Gastroesophageal sphincter (tissue), 4 donors: ENCODE data around the gene MSX1. TPM values are rescaled to one million over a fixed set of nuclear protein-coding genes. Genes with fewer than 3 reads are reported as not detected.

ENCODE experiments used
- ATAC-seq: fragments of 150-250 bp; one replicate; pipeline ENCODE4 v1.9.1; 2016; ENCODE audit warnings: mild to moderate bottlenecking, moderate library complexity
- H3K27ac ChIP-seq, 4 donors: fragments of 200-600 bp; sonication (generic) in 3 of 4; 1 replicate in 3 of 4; 2 replicates in 1 of 4; pipeline ENCODE4 v1.5.1; 2016 to 2019
- H3K27me3 ChIP-seq: fragments of 200-600 bp; sonication (generic); one replicate; pipeline ENCODE4 v1.5.1; 2019
- H3K36me3 ChIP-seq, 2 donors: fragments of 200-600 bp; sonication (generic); one replicate each; pipeline ENCODE4 v1.5.1; 2019; ENCODE audit warnings: control low read depth in 1 of 2
- H3K4me1 ChIP-seq, 3 donors: fragments of 200-600 bp; sonication (generic); 1 replicate in 2 of 3; 2 replicates in 1 of 3; pipeline ENCODE4 v1.5.1; 2016 to 2019; ENCODE audit warnings: control low read depth in 2 of 3
- H3K4me3 ChIP-seq, 2 donors: fragments of 200-600 bp; sonication (generic); one replicate each; pipeline ENCODE4 v1.5.1; 2019; ENCODE audit warnings: mild to moderate bottlenecking in 1 of 2, moderate library complexity in 1 of 2
- H3K9me3 ChIP-seq, 3 donors: fragments of 200-600 bp; sonication (generic); one replicate each; pipeline ENCODE4 v1.5.1; 2017 to 2019; ENCODE audit warnings: control low read depth in 2 of 3
- CTCF ChIP-seq, 4 experiments: fragments of 200-600 bp in 2 of 4; fragments of 450-650 bp in 2 of 4; sonication (generic) in 1 of 4; IDR thresholded peaks; one replicate each; pipeline ENCODE4 v1.5.1; 2017 to 2019; ENCODE audit warnings: antibody characterized with exemption in 4 of 4, mild to moderate bottlenecking in 2 of 4, moderate library complexity in 2 of 4
- EP300 ChIP-seq: sonication (generic); formaldehyde crosslinking; IDR thresholded peaks from one replicate; pipeline ENCODE4 v1.6.1; 2017; ENCODE audit warnings: antibody characterized with exemption, mild to moderate bottlenecking
- POLR2A ChIP-seq, 2 donors: fragments of 450-650 bp; IDR thresholded peaks; one replicate each; pipeline ENCODE4 v1.6.1; 2017; ENCODE audit warnings: antibody characterized with exemption in 2 of 2, mild to moderate bottlenecking in 2 of 2, moderate library complexity in 1 of 2
- POLR2AphosphoS5 ChIP-seq: sonication (generic); formaldehyde crosslinking; IDR thresholded peaks from one replicate; pipeline ENCODE4 v1.6.1; 2017; ENCODE audit warnings: antibody characterized with exemption
- WGBS, 2 donors: methylation state at CpG; one replicate each; pipeline ENCODE4 v1.1.5; 2018; ENCODE audit warnings: low coverage in 1 of 2; 5-methylcytosine and 5-hydroxymethylcytosine counted together
- total RNA-seq, 4 donors: library from RNA; depleted of rRNA; stranded (reverse); fragments of >200 nt; gene quantifications; one replicate each; pipeline ENCODE4 v1.1.0, GENCODE V29; 2016

MSX1 gene
- total RNA-seq: 1 to 10 TPM; 2.0 to 5.3 (median 2.4) TPM

GRCh38 chr4:4859325-4859798 lies at the start of gene MSX1:
Gene MSX1, plus strand, starts transcription at chr4:4859665. Its CDS starts 235 bp downstream, at chr4:4859900.
- TF ChIP-seq POLR2AphosphoS5: peak; percentile 52
- peak; percentile 39 to 67 for TF ChIP-seq POLR2A (IDR thresholded peaks at IDR 0.05)
- no peak for TF ChIP-seq CTCF (IDR thresholded peaks at IDR 0.05)
- TF ChIP-seq EP300: no peak
- 0% methylated on average over 2 to 5 of the region's 44 CpGs for WGBS, 2 donors
- H3K36me3 ChIP-seq: peaks cover 0 to 10% of the 10 kb centered on the region in 2 donors
- peaks cover 0 to 3% (median 0%) of the 10 kb centered on the region in 3 donors for H3K9me3 ChIP-seq
- peaks cover 100% of the 10 kb centered on the region for H3K27me3 ChIP-seq
- H3K27ac ChIP-seq: peak within 1 kb of the TSS in 3 of 4 donors; percentile 30 to 76 (median 59)
- peak; percentile 91 for ATAC-seq
- H3K4me3 ChIP-seq: peak within 1 kb of the TSS; percentile 30 to 72
- H3K4me1 ChIP-seq: peaks cover 0 to 71% (median 23%) of the 10 kb centered on the region in 3 donors

- TF ChIP-seq POLR2A (IDR thresholded peaks at IDR 0.05) (no peak), POLR2AphosphoS5 (no peak), EP300 (no peak), CTCF (IDR thresholded peaks at IDR 0.05) (no peak)
- 78% methylated on average over 4 of the region's 8 CpGs; no CpG with 5 or more reads in 1 of the 2 donors for WGBS, 2 donors
Observed at GRCh38 chr4:4810092-4810774, 49.2 kb upstream of the MSX1 start.

GRCh38 chr4:4810778-4811177 lies 48.7 kb upstream of the MSX1 start:
- TF ChIP-seq EP300 (no peak), CTCF (IDR thresholded peaks at IDR 0.05) (no peak), POLR2A (IDR thresholded peaks at IDR 0.05) (no peak), POLR2AphosphoS5 (no peak)
- no peak for ATAC-seq

More at GRCh38 chr4:4810092-4810774, 49.2 kb upstream of the MSX1 start:
- Histone ChIP-seq H3K4me1 (no peaks in the 10 kb centered on the region), H3K4me3 (no peak overlapping the region), H3K27me3 (no peaks in the 10 kb centered on the region), H3K9me3 (peaks cover 0 to 18% (median 0%) of the 10 kb centered on the region in 3 donors), H3K27ac (no peak overlapping the region), H3K36me3 (no peaks in the 10 kb centered on the region)
- no peak for ATAC-seq

GRCh38 chr4:4812145-4812794 lies 47.2 kb upstream of the MSX1 start:
- Histone ChIP-seq H3K4me3 (no peak overlapping the region), H3K4me1 (no peaks in the 10 kb centered on the region), H3K27ac (no peak overlapping the region), H3K9me3 (peaks cover 0 to 29% (median 0%) of the 10 kb centered on the region in 3 donors), H3K27me3 (no peaks in the 10 kb centered on the region), H3K36me3 (no peaks in the 10 kb centered on the region)
- no peak for TF ChIP-seq CTCF (IDR thresholded peaks at IDR 0.05)
- no peak for TF ChIP-seq POLR2A (IDR thresholded peaks at IDR 0.05)
- no peak for TF ChIP-seq EP300
- no peak for TF ChIP-seq POLR2AphosphoS5
- ATAC-seq: no peak
- WGBS, 2 donors: 69 to 70% methylated on average over 3 of the region's 4 CpGs

More at GRCh38 chr4:4810778-4811177, 48.7 kb upstream of the MSX1 start:
- Histone ChIP-seq H3K4me1 (no peaks in the 10 kb centered on the region), H3K27me3 (no peaks in the 10 kb centered on the region), H3K36me3 (no peaks in the 10 kb centered on the region), H3K27ac (no peak overlapping the region), H3K4me3 (no peak overlapping the region), H3K9me3 (peaks cover 0 to 18% (median 0%) of the 10 kb centered on the region in 3 donors)
